GM19238 (cell line): Measurements from ENCODE around the gene MYH1.

Experiments
- DNase-seq: peaks from one replicate; pipeline ENCODE4 v3.0.0; 2011; ENCODE audit warnings: low spot score; ENCODE audit not compliant: insufficient read length

Gene MYH1

GRCh38 chr17:10482252-10482651, 36.1 kb downstream of the MYH1 start:
- DNase-seq: no peak

- DNase-seq: no peak
Measured at GRCh38 chr17:10477701-10478100, 40.6 kb downstream of the MYH1 start.

GRCh38 chr17:10474536-10474935, 43.8 kb downstream of the MYH1 start:
- no peak for DNase-seq

GRCh38 chr17:10471858-10472257, 46.5 kb downstream of the MYH1 start:
- DNase-seq: no peak

GRCh38 chr17:10469459-10469858, 48.9 kb downstream of the MYH1 start, which contains the start of gene MYH4:
Gene MYH4 (minus strand): TSS chr17:10469559. CDS start chr17:10466745, 2,814 bp downstream.
- DNase-seq: no peak

- DNase-seq: no peak
Measured at GRCh38 chr17:10463402-10463801, 54.9 kb downstream of the MYH1 start.

GRCh38 chr17:10460062-10460461, 58.3 kb downstream of the MYH1 start:
- no peak for DNase-seq

GRCh38 chr17:10458701-10459100, 59.6 kb downstream of the MYH1 start:
- no peak for DNase-seq

- DNase-seq: no peak
Measured at GRCh38 chr17:10457952-10458351, 60.4 kb downstream of the MYH1 start.

GRCh38 chr17:10447026-10447931, 71.1 kb downstream of the MYH1 start:
- no peak for DNase-seq
